Transverse colon (tissue), 4 donors: ENCODE data around the gene NIPSNAP3A. TPM values are rescaled to one million over a fixed set of nuclear protein-coding genes. Genes with fewer than 3 reads are reported as not detected.
A peak's percentile ranks its signal among the peaks of the same experiment; 100 is the strongest.

Experiments
- DNase-seq: peaks from one replicate; pipeline ENCODE4 v3.0.0-alpha.2; 2019
- H3K27ac ChIP-seq, 4 donors: fragments of 200-600 bp; sonication (generic); 2 replicates each; pipeline ENCODE4 v1.5.1; 2016 to 2018; ENCODE audit warnings: inconsistent platforms in 4 of 4
- H3K27me3 ChIP-seq: fragments of 200-600 bp; sonication (generic); 2 replicates; pipeline ENCODE4 v1.5.1; 2017; ENCODE audit warnings: inconsistent platforms
- H3K36me3 ChIP-seq, 4 donors: fragments of 200-600 bp; sonication (generic); 2 replicates each; pipeline ENCODE4 v1.5.1; 2017 to 2019; ENCODE audit warnings: inconsistent platforms in 4 of 4
- H3K4me1 ChIP-seq, 4 donors: fragments of 200-600 bp; sonication (generic); 2 replicates each; pipeline ENCODE4 v1.5.1; 2017 to 2020; ENCODE audit warnings: inconsistent platforms in 4 of 4
- H3K4me3 ChIP-seq, 4 donors: fragments of 200-600 bp; sonication (generic); 1 replicate in 1 of 4; 2 replicates in 3 of 4; pipeline versions ENCODE4 v1.5.1 to v1.6.1; 2017 to 2019; ENCODE audit warnings: inconsistent platforms in 4 of 4
- H3K9me3 ChIP-seq, 2 donors: fragments of 200-600 bp; sonication (generic); 2 replicates each; pipeline ENCODE4 v1.5.1; 2017 to 2019; ENCODE audit warnings: inconsistent platforms in 2 of 2
- EP300 ChIP-seq: sonication (generic); formaldehyde crosslinking; IDR thresholded peaks from one replicate; pipeline ENCODE4 v1.6.1; 2017; ENCODE audit warnings: antibody characterized with exemption, low read depth
- POLR2A ChIP-seq: fragments of 450-650 bp; IDR thresholded peaks from one replicate; pipeline ENCODE4 v1.6.1; 2016; ENCODE audit warnings: antibody characterized with exemption, mild to moderate bottlenecking, moderate library complexity
- POLR2AphosphoS5 ChIP-seq, 3 donors: sonication (generic); formaldehyde crosslinking; IDR thresholded peaks; one replicate each; pipeline ENCODE4 v1.6.1; 2016; ENCODE audit warnings: antibody characterized with exemption in 3 of 3
- WGBS, 2 donors: methylation state at CpG; one replicate each; pipeline ENCODE4 v1.1.5; 2018; ENCODE audit warnings: low coverage in 1 of 2; 5-methylcytosine and 5-hydroxymethylcytosine counted together
- in situ Hi-C, 4 donors: fragments of 200-750 bp; cut with MboI; loops; one replicate each; pipeline versions ENCODE4 v1.15.0 to v1.15.1; 2017; ENCODE audit warnings: low sequenced_read_pairs in 3 of 4, low pct_ligation_motif_present in 1 of 4, low pct_unique_long_range_greater_than_20kb in 1 of 4
- intact Hi-C: fragments of 100-400 bp; cut with DNase I; formaldehyde crosslinking; loops from one replicate; pipeline ENCODE4 v1.15.1; 2023; ENCODE audit warnings: low total_unique reads
- total RNA-seq, 4 donors: library from RNA; depleted of rRNA; stranded (reverse); fragments of >200 nt; gene quantifications; one replicate each; pipeline ENCODE4 v1.1.0, GENCODE V29; 2016
- TF ChIP-seq, protein P1 (sequence below), 5 experiments: fragments of 200-600 bp in 3 of 5; fragments of 450-650 bp in 2 of 5; sonication (generic) in 3 of 5; IDR thresholded peaks; 1 replicate in 2 of 5; 2 replicates in 3 of 5; pipeline ENCODE4 v1.5.1; 2016 to 2017; ENCODE audit warnings: antibody characterized with exemption in 5 of 5, inconsistent platforms in 3 of 5, mild to moderate bottlenecking in 2 of 5, moderate library complexity in 1 of 5

NIPSNAP3A gene
- total RNA-seq, 4 donors from 2014 or later = 2.6 to 56.3 (median 22.5) TPM

GRCh38 chr9:104779334-104779733 is 31.9 kb downstream of the NIPSNAP3A start:
- no peak for DNase-seq
- in situ Hi-C loops (loop anchor here in 1 of 4 donors (25.0 kb wide), 1 partner anchor 633 kb away; no protein-coding TSS in a partner anchor), intact Hi-C loops (no loop called here)
- TF ChIP-seq POLR2A = no peak
- TF ChIP-seq, protein P1, sequence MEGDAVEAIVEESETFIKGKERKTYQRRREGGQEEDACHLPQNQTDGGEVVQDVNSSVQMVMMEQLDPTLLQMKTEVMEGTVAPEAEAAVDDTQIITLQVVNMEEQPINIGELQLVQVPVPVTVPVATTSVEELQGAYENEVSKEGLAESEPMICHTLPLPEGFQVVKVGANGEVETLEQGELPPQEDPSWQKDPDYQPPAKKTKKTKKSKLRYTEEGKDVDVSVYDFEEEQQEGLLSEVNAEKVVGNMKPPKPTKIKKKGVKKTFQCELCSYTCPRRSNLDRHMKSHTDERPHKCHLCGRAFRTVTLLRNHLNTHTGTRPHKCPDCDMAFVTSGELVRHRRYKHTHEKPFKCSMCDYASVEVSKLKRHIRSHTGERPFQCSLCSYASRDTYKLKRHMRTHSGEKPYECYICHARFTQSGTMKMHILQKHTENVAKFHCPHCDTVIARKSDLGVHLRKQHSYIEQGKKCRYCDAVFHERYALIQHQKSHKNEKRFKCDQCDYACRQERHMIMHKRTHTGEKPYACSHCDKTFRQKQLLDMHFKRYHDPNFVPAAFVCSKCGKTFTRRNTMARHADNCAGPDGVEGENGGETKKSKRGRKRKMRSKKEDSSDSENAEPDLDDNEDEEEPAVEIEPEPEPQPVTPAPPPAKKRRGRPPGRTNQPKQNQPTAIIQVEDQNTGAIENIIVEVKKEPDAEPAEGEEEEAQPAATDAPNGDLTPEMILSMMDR (IDR thresholded peaks at IDR 0.05) = no peak
- TF ChIP-seq EP300 = no peak
- no peak for TF ChIP-seq POLR2AphosphoS5 (IDR thresholded peaks at IDR 0.05)
- peaks cover 0 to 2% (median 0%) of the 10 kb centered on the region in 4 donors for H3K4me1 ChIP-seq
- H3K9me3 ChIP-seq = no peaks in the 10 kb centered on the region
- no peaks in the 10 kb centered on the region for H3K27me3 ChIP-seq
- WGBS, 2 donors = 75 to 80% methylated on average over 1 of the region's 1 CpG
- no peak overlapping the region for H3K27ac ChIP-seq
- no peak overlapping the region for H3K4me3 ChIP-seq
- peaks cover 0 to 15% (median 7%) of the 10 kb centered on the region in 4 donors for H3K36me3 ChIP-seq

- Histone ChIP-seq H3K27ac (no peak overlapping the region), H3K4me3 (no peak overlapping the region), H3K27me3 (no peaks in the 10 kb centered on the region), H3K36me3 (peaks cover 0 to 21% (median 10%) of the 10 kb centered on the region in 4 donors), H3K4me1 (peaks cover 0 to 2% (median 0%) of the 10 kb centered on the region in 4 donors), H3K9me3 (no peaks in the 10 kb centered on the region)
- WGBS, 2 donors = 87 to 88% methylated on average over 9 of the region's 9 CpGs
- in situ Hi-C loops (loop anchor here in 1 of 4 donors (25.0 kb wide), 1 partner anchor 632 kb away; no protein-coding TSS in a partner anchor), intact Hi-C loops (no loop called here)
- no peak for DNase-seq
- TF ChIP-seq EP300 (no peak), POLR2AphosphoS5 (IDR thresholded peaks at IDR 0.05) (no peak), POLR2A (no peak)
- TF ChIP-seq, protein P1 (IDR thresholded peaks at IDR 0.05) = no peak
Measured at GRCh38 chr9:104779946-104780535, 32.6 kb downstream of the NIPSNAP3A start.

DNA sequence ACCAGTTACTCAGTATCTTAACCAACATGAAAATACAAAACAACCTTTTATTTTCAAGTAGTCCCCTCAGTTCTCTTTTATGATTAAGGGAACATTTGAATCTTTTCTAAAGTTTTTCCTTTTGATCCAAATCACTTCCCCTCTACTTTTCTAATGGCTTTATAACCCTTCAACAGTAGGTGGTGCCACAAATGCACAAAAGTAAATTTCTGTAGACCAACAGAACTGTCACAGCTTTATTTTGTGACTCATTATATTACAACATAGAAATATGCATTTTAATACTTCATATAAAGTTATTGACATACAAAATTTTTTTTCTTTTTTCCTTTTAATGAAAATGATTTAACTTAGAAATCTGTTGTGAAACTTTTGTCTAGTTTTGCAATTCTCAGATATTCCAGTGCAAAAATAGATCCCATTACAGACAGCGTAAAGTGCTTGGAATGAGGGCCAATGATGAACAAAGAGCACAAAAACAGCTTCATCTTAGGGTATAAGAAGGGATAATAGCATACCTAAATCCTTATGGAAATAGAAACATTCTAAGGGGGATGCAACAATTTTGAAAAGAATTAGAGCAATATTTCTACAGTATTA is 33.4 kb downstream of the NIPSNAP3A start:
- H3K9me3 ChIP-seq = no peaks in the 10 kb centered on the region
- peaks cover 0 to 30% (median 15%) of the 10 kb centered on the region in 4 donors for H3K36me3 ChIP-seq
- DNase-seq = no peak
- TF ChIP-seq, protein P1 (IDR thresholded peaks at IDR 0.05) = peak in 1 of 5 experiments; percentile 6
- no peak for TF ChIP-seq EP300
- no peak for TF ChIP-seq POLR2A
- WGBS, 2 donors = 92 to 93% methylated on average over 1 of the region's 1 CpG
- no peaks in the 10 kb centered on the region for H3K27me3 ChIP-seq
- no peak overlapping the region for H3K4me3 ChIP-seq
- no peak overlapping the region for H3K27ac ChIP-seq
- peaks cover 0 to 2% (median 0%) of the 10 kb centered on the region in 4 donors for H3K4me1 ChIP-seq
- intact Hi-C loops (no loop called here), in situ Hi-C loops (loop anchor here in 1 of 4 donors (25.0 kb wide), 1 partner anchor 631 kb away; no protein-coding TSS in a partner anchor)

GRCh38 chr9:104783588-104783987 is 36.1 kb downstream of the NIPSNAP3A start:
- in situ Hi-C loops = loop anchor here in 1 of 4 donors (25.0 kb wide), 1 partner anchor 629 kb away; no protein-coding TSS in a partner anchor
- H3K9me3 ChIP-seq = no peaks in the 10 kb centered on the region
- intact Hi-C loops = no loop called here
- no peak for TF ChIP-seq EP300
- no peak for TF ChIP-seq POLR2A
- no peak for TF ChIP-seq POLR2AphosphoS5 (IDR thresholded peaks at IDR 0.05)
- peaks cover 0 to 56% (median 29%) of the 10 kb centered on the region in 4 donors for H3K36me3 ChIP-seq
- no peak for DNase-seq
- no peak overlapping the region for H3K27ac ChIP-seq
- 94 to 97% methylated on average over 2 to 4 of the region's 4 CpGs for WGBS, 2 donors
- no peak overlapping the region for H3K4me3 ChIP-seq
- no peaks in the 10 kb centered on the region for H3K4me1 ChIP-seq
- no peaks in the 10 kb centered on the region for H3K27me3 ChIP-seq
